GM21723 (cell line): ENCODE measurements around the gene GIPR.
"Not testable (repeated sequence)": the region's sequence is repeated elsewhere in the genome, so short reads cannot be mapped to it uniquely, and the experiment has no call there.

Source experiments
- ATAC-seq: cut with Tn5 transposase; IDR thresholded peaks from one replicate; pipeline ENCODE4 v1.9.1; 2021; ENCODE audit warnings: mild to moderate bottlenecking, moderate library complexity; ENCODE audit not compliant: unreplicated experiment

GIPR gene, protein sequence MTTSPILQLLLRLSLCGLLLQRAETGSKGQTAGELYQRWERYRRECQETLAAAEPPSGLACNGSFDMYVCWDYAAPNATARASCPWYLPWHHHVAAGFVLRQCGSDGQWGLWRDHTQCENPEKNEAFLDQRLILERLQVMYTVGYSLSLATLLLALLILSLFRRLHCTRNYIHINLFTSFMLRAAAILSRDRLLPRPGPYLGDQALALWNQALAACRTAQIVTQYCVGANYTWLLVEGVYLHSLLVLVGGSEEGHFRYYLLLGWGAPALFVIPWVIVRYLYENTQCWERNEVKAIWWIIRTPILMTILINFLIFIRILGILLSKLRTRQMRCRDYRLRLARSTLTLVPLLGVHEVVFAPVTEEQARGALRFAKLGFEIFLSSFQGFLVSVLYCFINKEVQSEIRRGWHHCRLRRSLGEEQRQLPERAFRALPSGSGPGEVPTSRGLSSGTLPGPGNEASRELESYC

DNA sequence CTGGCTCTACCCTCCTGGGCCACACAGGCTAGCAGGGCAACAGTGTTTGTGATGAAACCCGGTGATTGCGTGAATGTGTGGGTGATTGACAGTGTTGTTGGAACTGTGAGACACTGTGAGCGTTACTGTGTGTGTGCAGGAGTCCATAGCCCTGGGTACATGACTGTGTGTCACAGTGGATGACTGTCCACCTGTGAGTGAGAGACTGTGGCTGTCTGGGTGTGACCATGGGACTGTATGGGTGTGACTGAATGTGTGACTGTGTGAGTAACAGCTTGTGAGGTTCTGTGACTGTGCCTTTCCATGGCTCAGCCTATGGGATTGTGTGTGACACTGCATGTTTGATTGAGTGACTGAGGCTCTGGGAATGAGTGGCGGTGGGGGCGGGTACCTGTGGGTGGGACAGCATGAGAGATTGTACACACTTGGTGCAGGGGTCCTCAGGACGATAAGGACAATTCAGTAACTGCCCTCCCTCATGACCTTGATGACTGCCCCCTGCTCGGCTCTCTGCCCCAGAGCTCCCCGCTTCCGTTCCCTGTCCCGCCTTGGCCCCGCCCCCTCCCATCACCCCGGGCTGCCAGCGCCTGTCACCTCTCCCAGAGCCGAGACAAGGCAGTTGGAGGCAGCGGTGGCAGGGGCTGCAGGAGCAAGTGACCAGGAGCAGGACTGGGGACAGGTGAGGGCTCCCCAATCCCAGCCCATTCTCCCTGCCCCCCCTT lies at the start of gene GIPR:
Gene GIPR (plus strand): TSS at position 602 of the 722 bp plus-strand sequence. CDS start 1,300 bp downstream, outside the sequence.
- no peak for ATAC-seq

DNA sequence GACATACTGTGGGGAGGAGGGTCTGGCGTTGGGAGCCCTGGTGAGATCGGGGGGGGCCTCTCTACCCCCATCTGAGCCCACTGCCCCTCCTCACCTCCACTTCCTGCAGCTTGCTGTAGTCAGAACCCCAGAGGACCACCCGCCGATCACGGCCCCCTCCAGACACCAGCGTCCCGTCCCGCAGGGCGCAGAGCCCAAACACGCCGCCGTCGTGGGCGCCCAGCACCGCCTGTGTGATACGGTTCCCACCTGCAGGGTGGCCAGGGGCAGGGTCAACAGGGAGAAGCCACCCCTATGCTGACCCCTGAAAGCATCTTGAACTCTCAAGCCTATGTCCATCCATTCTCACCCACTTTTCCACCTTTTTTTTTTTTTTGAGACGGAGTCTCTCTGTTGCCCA lies 46.6 kb upstream of the GIPR start:
- ATAC-seq, result no peak

DNA sequence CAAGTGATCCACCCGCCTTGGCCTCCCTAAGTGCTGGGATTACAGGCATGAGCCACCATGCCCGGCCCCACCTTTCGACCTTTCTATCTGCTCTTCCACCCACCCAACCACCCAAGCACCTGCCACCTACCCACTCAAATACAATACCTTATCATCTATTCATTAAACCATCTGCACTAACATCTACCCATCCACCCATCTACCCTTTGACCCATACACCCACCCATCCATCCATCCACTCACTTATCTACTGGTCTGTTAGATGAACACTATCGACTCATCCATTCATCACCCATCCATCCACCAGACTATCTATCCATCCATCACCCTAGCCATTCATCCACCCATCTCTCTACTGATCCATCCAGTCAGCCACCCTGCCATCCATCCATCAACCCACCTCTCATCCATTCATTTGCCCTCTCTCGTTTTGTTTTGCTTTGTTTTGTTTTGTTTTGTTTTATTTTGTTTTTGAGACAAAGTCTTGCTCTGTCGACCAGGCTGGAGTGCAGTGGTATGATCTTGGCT lies 46.0 kb upstream of the GIPR start:
- no peak for ATAC-seq

DNA sequence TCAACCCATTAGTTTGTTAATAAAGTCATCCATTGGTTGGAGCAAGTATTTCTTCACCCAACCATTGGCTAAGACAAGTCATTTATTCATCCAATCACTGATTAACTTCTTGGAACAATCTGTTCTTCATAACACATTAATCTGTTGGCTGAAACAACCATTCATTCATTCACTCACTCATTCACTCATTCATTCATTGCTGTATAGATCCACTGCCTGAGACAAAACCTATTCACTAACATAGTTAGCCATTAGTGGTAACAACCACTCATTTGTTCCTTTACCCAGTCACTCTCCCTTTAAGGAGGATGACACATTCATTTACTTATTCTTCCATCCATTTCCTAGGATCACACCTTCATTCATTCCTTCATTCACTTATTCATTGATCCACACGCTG lies 44.0 kb upstream of the GIPR start:
- no peak for ATAC-seq

DNA sequence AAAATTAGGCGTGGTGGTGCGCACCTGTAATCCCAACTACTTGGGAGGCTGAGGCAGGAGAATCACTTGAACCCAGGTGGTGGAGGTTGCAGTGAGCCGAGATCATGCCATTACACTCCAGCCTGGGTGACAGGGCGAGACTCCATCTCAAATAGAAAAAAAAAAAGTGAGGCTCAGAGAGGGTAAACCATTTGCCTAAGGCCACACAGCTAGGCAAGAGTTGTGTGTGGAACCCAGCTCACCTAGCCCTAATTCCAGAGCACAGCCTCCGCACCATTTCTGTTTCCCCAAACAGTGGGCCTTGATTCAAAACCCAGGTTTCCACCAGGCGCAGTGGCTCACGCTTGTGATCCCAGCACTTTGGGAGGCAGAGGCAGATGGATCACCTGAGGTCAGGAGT lies 39.8 kb upstream of the GIPR start:
- ATAC-seq, result not testable (repeated sequence)

DNA sequence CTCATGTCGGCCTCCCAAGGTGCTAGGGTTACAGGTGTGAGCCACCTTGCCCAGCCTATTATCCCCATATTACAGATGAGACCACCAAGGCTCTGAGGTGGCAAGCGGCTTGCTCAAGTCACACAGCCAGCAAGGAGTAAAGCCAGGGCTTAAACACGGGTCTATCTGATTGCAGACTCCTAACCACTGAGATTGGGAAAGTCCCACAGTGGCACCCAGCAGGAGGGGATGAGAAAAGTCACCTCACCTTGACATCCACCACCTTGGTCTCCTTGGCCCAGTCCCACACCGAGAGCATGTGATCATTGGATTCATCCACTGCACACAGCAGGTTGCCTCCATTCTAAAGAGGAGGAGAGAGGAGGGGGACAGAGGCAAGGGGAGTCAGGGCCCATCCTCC lies 38.3 kb upstream of the GIPR start:
- ATAC-seq, result no peak

DNA sequence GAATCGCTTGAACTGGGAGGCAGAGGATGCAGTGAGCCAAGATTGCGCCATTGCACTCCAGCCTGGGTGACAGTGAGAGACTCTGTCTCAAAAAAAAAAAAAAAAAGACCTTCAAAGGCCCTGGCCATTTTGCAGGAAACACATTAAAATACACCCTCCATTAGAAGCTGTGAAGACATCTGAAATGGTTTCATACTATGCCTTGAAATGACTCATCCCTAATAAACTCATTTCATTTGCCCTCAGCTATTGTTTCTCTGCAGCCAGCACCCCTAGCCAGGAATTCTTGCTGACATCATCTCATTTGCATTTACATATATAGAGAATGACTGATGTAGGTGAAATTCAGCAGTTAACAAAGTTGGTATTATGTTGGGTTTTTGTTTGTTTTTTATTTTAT lies 37.6 kb upstream of the GIPR start:
- ATAC-seq, result no peak

DNA sequence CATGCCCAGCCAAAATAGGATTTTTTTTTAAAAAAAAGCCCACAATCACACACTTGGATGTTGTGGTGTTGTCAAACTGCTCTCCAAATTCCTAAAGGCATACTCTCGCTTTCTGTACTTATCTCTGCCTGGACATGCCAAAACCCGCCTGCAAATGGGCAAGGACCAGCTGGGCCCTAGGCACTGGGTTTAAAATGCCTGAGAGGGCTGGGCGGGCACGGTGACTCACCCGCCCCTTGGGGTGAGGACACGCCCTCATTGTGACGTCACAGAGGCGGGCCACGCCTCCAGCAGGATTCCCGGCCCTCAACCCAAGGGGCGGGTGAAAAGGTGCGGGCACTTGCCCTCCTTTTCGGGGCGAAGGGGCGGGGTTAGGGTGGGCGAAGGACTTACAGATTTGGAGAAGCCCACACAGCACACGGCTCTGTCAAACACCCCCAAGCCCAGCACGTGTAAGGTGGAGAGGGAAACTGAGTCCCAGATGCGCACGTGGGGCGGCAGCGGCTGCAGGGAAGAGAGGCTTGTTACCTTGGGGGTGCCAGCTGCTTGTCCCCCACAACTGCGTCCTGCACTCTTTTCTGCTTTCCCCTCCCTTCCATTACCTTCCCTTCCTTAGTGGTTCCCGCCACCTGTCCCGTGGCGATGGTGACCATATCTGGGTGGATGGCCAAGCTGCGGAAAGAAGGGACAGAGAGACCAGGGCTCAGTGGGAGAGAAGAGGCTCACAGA lies 35.4 kb upstream of the GIPR start:
- ATAC-seq, result no peak

DNA sequence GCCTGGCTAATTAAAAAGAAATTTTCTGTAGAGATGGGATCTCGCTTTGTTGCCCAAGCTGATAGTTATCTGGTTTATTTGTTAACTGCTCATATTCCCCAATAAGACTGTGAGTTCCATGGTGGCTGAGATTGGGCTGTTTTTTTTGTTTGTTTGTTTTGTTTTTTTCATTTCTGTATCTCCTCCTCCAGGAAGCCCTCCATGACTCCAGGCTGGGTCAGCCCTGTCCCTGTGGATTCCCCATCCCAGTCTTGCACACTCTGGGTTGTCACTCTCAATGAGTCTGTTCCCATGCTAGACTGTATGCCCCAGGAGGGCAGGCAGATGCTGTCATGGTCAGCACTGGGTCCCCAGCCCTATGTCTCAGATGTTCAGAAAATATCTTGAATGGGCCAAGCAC lies 31.7 kb upstream of the GIPR start:
- ATAC-seq, result no peak

DNA sequence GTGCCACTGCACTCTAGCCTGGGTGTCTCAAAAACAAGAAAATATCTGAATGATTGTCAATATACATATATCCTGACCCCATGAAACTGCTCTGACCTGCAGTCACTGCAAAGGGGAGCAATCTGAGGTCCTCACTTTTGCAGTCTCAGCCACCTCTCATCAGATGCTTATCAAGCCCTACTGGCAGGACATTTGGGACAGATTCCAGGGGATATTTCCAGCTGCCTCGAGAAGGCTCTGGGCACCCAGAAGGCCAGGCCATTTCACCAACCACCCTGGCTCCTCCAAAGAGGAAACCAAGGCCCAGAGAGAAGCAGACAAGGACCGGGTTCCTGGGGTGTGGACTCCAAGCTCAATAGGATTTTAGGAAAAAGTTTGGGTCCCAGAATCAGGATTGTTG lies 31.1 kb upstream of the GIPR start:
- no peak for ATAC-seq

DNA sequence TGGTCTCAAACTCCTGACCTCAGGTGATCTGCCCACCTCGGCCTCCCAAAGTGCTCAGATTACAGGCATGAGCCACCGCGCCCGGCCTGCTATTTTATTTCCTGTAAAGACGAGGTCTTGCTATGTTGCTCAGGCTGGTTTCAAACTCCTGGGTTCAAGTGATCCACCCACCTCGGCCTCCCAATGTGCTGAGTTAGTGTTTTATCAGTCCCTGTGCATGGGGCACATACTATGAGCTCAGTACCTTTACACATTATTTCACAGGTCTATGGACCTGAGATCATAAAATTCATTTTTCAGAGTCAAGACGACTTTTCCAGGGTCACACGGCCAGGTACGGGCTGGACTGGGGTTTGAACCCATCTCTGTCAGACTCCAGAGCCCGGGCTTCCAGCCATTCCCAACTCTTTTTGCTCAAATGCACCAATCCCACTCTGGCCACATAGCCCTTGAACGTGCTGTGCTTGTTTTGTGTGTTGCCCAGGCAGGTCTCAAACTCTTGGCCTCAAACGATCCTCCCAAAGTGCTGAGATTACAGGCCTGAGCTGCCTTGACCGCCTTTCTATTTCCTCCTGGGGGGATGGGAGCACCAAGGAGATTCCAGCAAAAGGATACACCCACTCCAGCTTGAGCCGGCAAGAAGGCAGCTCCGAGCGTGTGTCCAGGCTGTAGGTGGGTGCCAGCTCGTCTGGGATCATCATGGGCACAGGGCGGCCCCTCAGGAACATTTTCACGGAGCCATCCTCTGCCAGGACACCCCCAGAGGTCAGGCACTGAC lies 29.9 kb upstream of the GIPR start:
- no peak for ATAC-seq

DNA sequence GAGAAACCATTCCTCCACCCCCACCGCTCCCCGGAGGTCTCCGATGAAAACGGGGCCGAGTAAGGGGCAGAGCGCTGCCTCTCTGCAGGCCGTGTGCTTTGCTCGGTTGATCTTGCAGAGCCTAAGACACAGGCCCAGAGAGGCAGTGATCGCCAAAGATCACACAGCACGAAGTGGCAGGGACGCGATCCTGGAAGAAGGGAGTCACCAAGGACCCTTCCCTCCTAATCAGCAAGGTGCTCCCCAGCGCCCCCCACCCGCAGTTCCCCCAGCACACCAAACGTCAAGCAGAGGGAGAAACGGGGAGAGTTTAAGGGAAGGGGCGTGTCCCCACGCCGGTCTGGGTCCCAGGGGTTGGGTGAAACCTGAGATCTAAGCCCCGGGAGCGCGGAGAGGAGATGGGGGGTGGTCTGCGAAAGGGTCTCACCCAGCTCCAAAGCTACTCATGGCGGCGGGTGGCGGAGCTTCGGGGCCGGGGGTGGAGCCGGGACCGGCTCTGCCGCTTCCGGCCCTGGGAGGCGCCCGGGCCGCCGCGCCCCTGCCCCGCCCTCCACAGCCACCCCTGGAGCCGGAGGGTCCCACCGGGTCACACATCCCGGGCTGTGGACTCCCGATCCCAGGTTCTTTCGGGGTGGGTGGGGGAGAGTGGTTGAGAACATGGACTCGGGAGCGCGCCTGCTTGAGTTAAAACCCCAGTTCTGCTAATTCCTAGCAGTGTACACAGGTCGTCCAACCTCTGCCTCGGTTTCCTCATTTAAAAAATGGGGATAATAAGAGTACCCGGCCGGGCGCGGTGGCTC lies 28.9 kb upstream of the GIPR start, which contains the start of gene EML2:
Gene EML2 (minus strand): TSS at position 468 of the 800 bp plus-strand sequence. CDS start 21 bp downstream, at position 447.
- no peak for ATAC-seq

DNA sequence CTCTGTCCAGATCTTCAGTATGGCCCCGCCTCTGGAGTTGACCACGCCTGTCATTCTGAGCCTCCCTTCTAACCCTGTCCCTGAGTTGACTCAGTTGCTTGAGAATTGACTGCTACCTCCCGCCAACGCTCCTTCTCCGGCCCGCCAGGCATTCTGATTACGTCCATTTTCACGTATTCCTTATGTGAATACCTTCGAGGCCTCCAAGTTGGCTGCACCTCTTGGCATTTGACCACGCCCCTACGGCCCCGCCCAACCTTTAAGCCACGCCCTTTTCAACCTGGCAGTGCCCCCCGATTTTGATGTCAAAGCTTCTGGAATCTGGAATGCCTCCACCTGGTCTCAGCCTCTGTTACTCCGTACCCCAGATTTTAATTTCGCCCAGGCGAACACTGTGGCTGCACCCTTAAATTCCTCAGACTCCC lies 27.2 kb upstream of the GIPR start:
- no peak for ATAC-seq

DNA sequence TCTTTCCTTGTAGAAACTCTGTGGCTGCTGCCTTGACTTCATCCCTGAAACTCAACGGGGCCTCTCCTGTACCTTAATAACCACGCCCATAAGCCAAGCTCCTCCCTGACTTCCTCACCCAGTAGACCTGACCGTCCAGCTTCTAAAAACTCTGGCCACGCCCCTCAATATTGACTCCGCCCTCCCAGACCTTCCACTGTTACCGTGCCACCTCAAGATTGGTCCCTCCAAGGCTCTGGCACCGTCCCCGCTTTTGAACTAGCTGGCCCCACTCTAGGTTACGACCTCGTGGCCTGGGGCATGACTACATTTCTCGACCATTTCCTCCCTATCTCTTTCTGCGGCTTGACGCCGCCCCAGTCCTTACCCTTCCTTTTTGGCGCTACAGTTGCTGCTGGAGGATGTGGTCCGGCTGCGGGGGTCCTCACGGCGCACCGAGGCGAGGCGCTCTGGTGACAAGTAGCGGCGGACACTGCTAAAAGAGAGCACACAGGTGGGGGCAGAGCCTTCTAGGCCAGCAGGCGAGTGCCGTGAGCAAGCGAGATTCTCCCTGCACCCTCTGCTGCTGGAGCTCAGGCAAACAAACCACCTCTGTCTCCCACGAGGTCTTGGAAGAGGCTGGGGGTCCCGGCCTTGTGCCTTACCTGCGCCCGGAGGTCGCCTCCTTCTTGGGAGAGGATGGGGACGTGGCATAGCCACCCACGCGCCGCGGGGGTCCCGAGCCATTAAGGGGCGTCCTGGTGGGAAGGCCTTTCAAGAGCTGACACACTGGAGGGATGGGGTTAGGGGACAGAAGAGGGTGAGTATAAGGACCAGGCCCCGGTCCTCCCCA lies 26.5 kb upstream of the GIPR start:
- peak; percentile 43 for ATAC-seq

DNA sequence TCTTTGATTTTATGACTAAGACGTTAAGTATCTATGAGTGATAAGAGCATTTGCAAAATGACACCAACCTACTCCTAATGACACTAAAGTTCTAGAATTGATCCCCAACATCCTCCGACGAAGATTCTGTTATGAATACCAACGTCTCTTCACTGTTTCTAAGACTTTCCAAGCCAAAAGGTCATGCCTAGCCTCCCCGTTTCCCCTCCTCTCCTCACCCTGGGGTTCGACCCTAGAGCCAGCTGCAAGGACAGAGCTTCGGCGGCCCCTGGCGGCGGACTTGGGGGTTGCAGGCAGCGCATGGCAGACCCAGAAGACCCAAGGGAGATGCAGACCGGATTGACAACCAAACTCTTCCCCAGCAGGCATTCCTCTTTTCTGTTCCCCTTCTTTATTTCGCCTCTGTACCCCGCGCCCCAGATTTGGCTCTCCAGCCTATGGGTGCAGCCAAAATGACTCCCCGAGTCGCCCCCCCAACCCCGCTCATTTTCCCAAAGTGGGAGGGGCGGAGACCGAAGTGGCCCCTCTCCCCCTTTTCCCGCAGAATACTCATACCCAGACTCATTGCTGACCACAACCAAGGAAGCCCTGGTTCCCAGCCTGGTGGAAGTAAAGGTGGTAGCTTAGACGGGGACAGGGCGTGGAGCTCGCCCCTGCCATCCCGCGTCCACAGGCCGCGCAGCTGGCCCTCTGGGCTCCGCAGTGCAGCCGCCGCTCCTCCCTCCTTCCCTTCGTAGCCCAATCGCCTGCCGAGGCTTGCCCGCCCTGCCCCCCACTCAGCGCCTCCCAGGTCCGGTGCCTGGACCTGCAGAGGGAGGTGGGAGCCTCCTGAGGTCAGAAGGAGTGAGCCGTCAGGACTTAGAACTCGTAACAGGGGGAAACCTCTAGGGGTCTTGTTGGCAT lies 24.7 kb upstream of the GIPR start:
- peak; percentile 32 for ATAC-seq

DNA sequence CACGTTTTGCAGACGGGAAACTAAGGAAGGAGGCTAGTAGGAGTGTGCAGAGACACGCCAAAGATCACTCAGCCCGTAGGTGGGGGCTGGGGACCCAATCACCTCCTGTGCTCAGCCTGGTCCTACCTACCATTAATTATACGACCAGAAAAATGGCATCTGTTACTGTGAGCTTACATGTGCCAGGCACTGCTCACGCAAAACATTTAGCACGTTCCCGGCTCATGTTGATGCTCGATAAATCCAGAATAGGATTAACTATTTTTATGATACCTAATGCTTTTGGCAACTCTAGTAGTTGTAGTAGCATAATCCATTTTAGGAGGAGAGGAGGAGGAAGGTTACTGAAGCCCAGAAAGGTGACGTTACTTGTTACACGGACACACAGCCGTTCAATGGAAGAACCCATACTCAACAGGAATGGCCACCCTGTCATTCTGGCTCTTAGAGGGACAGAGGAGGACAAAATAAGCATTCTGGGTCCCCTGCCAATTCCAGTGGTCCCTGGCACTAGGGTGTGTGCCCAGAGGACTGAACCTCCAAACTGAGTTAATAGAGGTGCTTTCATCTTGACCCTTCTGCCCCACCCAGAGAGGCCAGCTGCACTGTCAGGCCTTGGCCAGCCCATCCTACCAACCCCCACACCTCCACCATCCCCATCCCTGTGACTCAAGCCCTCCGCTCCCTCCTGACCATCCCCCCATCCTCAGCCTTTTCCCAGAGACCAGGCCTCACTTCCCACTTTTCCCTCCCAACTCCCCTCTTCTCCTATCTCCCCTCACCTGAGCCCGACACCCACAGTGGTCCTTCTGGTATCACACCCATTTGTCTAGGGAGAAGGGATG lies 23.9 kb upstream of the GIPR start:
- no peak for ATAC-seq
